Germinal center (tissue), 1 donor: ENCODE measurements around the gene PTPRD.

ENCODE experiments used
- DNase-seq: peaks from one replicate; pipeline ENCODE4 v3.0.0; 2012; ENCODE audit warnings: mixed read lengths, low spot score

The PTPRD gene

GRCh38 chr9:8826281-8826680, 1786.5 kb downstream of the PTPRD start:
- no peak for DNase-seq

GRCh38 chr9:8825585-8826147, 1787.1 kb downstream of the PTPRD start:
- DNase-seq: no peak

GRCh38 chr9:8823131-8823895, 1789.5 kb downstream of the PTPRD start:
- no peak for DNase-seq

GRCh38 chr9:8822667-8823025, 1790.2 kb downstream of the PTPRD start:
- no peak for DNase-seq

- no peak for DNase-seq
These were observed 1790.7 kb downstream of the PTPRD start for GRCh38 chr9:8821910-8822666.

- no peak for DNase-seq
These were observed 1795.5 kb downstream of the PTPRD start for GRCh38 chr9:8817335-8817734.

- DNase-seq: no peak
These were observed 1796.4 kb downstream of the PTPRD start for GRCh38 chr9:8816361-8816760.

GRCh38 chr9:8815931-8816330, 1796.9 kb downstream of the PTPRD start:
- DNase-seq: no peak

- no peak for DNase-seq
These were observed 1797.6 kb downstream of the PTPRD start for GRCh38 chr9:8815219-8815618.

- DNase-seq: no peak
These were observed 1799.9 kb downstream of the PTPRD start for GRCh38 chr9:8812888-8813287.

GRCh38 chr9:8809741-8810140, 1803.1 kb downstream of the PTPRD start:
- DNase-seq: no peak

- DNase-seq: no peak
These were observed 1806.7 kb downstream of the PTPRD start for GRCh38 chr9:8806150-8806549.

- no peak for DNase-seq
These were observed 1808.2 kb downstream of the PTPRD start for GRCh38 chr9:8804613-8805012.

- DNase-seq: no peak
These were observed 1810.6 kb downstream of the PTPRD start for GRCh38 chr9:8802242-8802641.

- no peak for DNase-seq
These were observed 1812.6 kb downstream of the PTPRD start for GRCh38 chr9:8800196-8800595.

- DNase-seq: no peak
These were observed 1813.2 kb downstream of the PTPRD start for GRCh38 chr9:8799615-8800014.

- DNase-seq: no peak
These were observed 1813.6 kb downstream of the PTPRD start for GRCh38 chr9:8799206-8799605.

- DNase-seq: no peak
These were observed 1828.0 kb downstream of the PTPRD start for GRCh38 chr9:8784838-8785237.

- no peak for DNase-seq
These were observed 1828.9 kb downstream of the PTPRD start for GRCh38 chr9:8783941-8784340.

GRCh38 chr9:8782237-8782636, 1830.6 kb downstream of the PTPRD start:
- no peak for DNase-seq

- no peak for DNase-seq
These were observed 1831.3 kb downstream of the PTPRD start for GRCh38 chr9:8781458-8781857.

GRCh38 chr9:8780386-8780785, 1832.4 kb downstream of the PTPRD start:
- DNase-seq: no peak

GRCh38 chr9:8779478-8779877, 1833.3 kb downstream of the PTPRD start:
- no peak for DNase-seq
